ENCODE measurements around the gene HOXA9.

The HOXA9 gene

GRCh38 chr7:27155816-27156507, 9.4 kb downstream of the HOXA9 start:
- DNase-seq, result no peak

- DNase-seq, result no peak
These were observed 10.2 kb downstream of the HOXA9 start for GRCh38 chr7:27154901-27155815.

GRCh38 chr7:27154369-27154768, 11.0 kb downstream of the HOXA9 start:
- no peak for DNase-seq

GRCh38 chr7:27153526-27153925, 11.8 kb downstream of the HOXA9 start:
- no peak for DNase-seq

GRCh38 chr7:27152816-27153442, 12.4 kb downstream of the HOXA9 start:
- DNase-seq, result no peak

GRCh38 chr7:27151931-27152815, 13.2 kb downstream of the HOXA9 start, which contains the start of gene HOXA3:
Gene HOXA3 (minus strand): TSS chr7:27152583. CDS start chr7:27110640, 41,943 bp downstream.
- no peak for DNase-seq

GRCh38 chr7:27151341-27151930, 13.9 kb downstream of the HOXA9 start:
- no peak for DNase-seq

- peak in 7 of 58 donors; percentile 2 to 32 (median 7) for DNase-seq
These were observed 14.6 kb downstream of the HOXA9 start for GRCh38 chr7:27150568-27151340.

- no peak for DNase-seq
These were observed 15.3 kb downstream of the HOXA9 start for GRCh38 chr7:27149842-27150567.

- no peak for DNase-seq
These were observed 16.3 kb downstream of the HOXA9 start for GRCh38 chr7:27148756-27149641.

GRCh38 chr7:27148031-27148755, 17.1 kb downstream of the HOXA9 start:
- no peak for DNase-seq

- no peak for DNase-seq
These were observed 17.9 kb downstream of the HOXA9 start, which contains the start of gene HOXA6 for GRCh38 chr7:27147199-27148030. Gene HOXA6 (minus strand): TSS chr7:27147774. CDS start chr7:27147749, 25 bp downstream.

GRCh38 chr7:27146491-27147198, 18.7 kb downstream of the HOXA9 start:
- DNase-seq, result no peak

GRCh38 chr7:27145914-27146412, 19.4 kb downstream of the HOXA9 start:
- DNase-seq, result no peak

Data from anterior cingulate cortex (tissue), 58 donors.